WTC11 (cell line): ENCODE measurements around the gene CHTOP. TPM values are rescaled to one million over a fixed set of nuclear protein-coding genes. Genes with fewer than 3 reads are reported as not detected.
A peak's percentile ranks its signal among the peaks of the same experiment; 100 is the strongest.

Experiments
- ATAC-seq: fragments of 200-7000 bp; cut with Tn5 transposase; 2 replicates; pipeline ENCODE4 v1.10.0; 2021; ENCODE audit warnings: mild to moderate bottlenecking, moderate library complexity
- CTCF ChIA-PET: fragments of 300-600 bp; sonication (Branson Sonifier 250); formaldehyde crosslinking; loops from one replicate; lab custom pipeline; 2021; ENCODE audit warnings: antibody characterized with exemption; lab: Charles Lee
- POLR2A ChIA-PET: fragments of 350-600 bp; sonication (Branson Sonifier 250); formaldehyde crosslinking; loops from one replicate; lab custom pipeline; 2021; ENCODE audit warnings: antibody characterized with exemption; lab: Charles Lee
- DNase-seq: peaks from one replicate; pipeline ENCODE4 v3.0.0; 2021; ENCODE audit warnings: low spot score
- H3K27ac Mint-ChIP-seq: 2 replicates; pipeline ENCODE4 v1.8.0; 2021; ENCODE audit warnings: mixed read lengths
- H3K27me3 Mint-ChIP-seq: 2 replicates; pipeline ENCODE4 v1.8.0; 2021; ENCODE audit warnings: low read depth, mild to moderate bottlenecking, moderate library complexity, mixed read lengths
- H3K36me3 Mint-ChIP-seq: 2 replicates; pipeline ENCODE4 v1.8.0; 2021; ENCODE audit warnings: mixed read lengths
- H3K4me1 Mint-ChIP-seq: 2 replicates; pipeline ENCODE4 v1.8.0; 2022; ENCODE audit warnings: mixed read lengths
- H3K4me3 Mint-ChIP-seq: 2 replicates; pipeline ENCODE4 v1.8.0; 2021; ENCODE audit warnings: mild to moderate bottlenecking, moderate library complexity, mixed read lengths
- H3K9me3 Mint-ChIP-seq: 2 replicates; pipeline ENCODE4 v1.8.0; 2021; ENCODE audit warnings: mixed read lengths
- ATF2 ChIP-seq: sonication (generic); formaldehyde crosslinking; IDR thresholded peaks from 2 replicates; pipeline ENCODE4 v1.8.1; 2022; ENCODE audit warnings: low read depth, missing genetic modification reagents, borderline replicate concordance
- ATF6 ChIP-seq: sonication (generic); formaldehyde crosslinking; IDR thresholded peaks from 2 replicates; pipeline ENCODE4 v1.8.1; 2023; ENCODE audit warnings: mild to moderate bottlenecking, missing genetic modification reagents
- CTCF ChIP-seq: fragments of 200-600 bp; IDR thresholded peaks from 2 replicates; pipeline ENCODE4 v1.8.0; 2022; ENCODE audit warnings: antibody characterized with exemption
- FOXP1 ChIP-seq: sonication (generic); formaldehyde crosslinking; IDR thresholded peaks from 2 replicates; pipeline ENCODE4 v1.8.0; 2022; ENCODE audit warnings: missing genetic modification reagents, mild to moderate bottlenecking, moderate library complexity, borderline replicate concordance
- HMGXB4 ChIP-seq: sonication (generic); formaldehyde crosslinking; IDR thresholded peaks from 2 replicates; pipeline ENCODE4 v1.8.1; 2023; ENCODE audit warnings: mild to moderate bottlenecking, moderate library complexity, missing genetic modification reagents
- PREB ChIP-seq: sonication (generic); formaldehyde crosslinking; IDR thresholded peaks from 2 replicates; pipeline ENCODE4 v1.8.1; 2022; ENCODE audit warnings: mild to moderate bottlenecking, missing genetic modification reagents, moderate library complexity, borderline replicate concordance
- TEAD1 ChIP-seq: sonication (generic); formaldehyde crosslinking; IDR thresholded peaks from 2 replicates; pipeline ENCODE4 v1.8.0; 2022; ENCODE audit warnings: mild to moderate bottlenecking, missing genetic modification reagents
- ZBTB21 ChIP-seq: sonication (generic); formaldehyde crosslinking; IDR thresholded peaks from 2 replicates; pipeline ENCODE4 v1.8.1; 2023; ENCODE audit warnings: mild to moderate bottlenecking, missing genetic modification reagents, borderline replicate concordance
- ZNF138 ChIP-seq: sonication (generic); formaldehyde crosslinking; conservative IDR thresholded peaks from 2 replicates; pipeline ENCODE4 v1.8.1; 2022; ENCODE audit warnings: mild to moderate bottlenecking, moderate library complexity, missing genetic modification reagents
- ZNF423 ChIP-seq: fragments of 250-450 bp; sonication (Bioruptor Pico); IDR thresholded peaks from 2 replicates; pipeline ENCODE4 v2.1.2; 2022; ENCODE audit warnings: mild to moderate bottlenecking, moderate library complexity
- ZNF532 ChIP-seq: fragments of 250-450 bp; sonication (Bioruptor Pico); IDR thresholded peaks from 2 replicates; pipeline ENCODE4 v1.9.0; 2021; ENCODE audit warnings: mild to moderate bottlenecking, borderline replicate concordance
- total RNA-seq: library from RNA; stranded (reverse); gene quantifications from 3 replicates; pipeline ENCODE4 v1.2.3, GENCODE V29; 2021

Gene CHTOP
- total RNA-seq, 1 experiment from 2014 or later: 101 TPM

- TF ChIP-seq FOXP1 (CRISPR knock-in tag): no peak
- peak; percentile 82 for TF ChIP-seq CTCF
- TF ChIP-seq TEAD1 (CRISPR knock-in tag): 0 out of 2 replicates have a peak, but pooled peaks have one; percentile 27
- TF ChIP-seq HMGXB4 (CRISPR knock-in tag): 0 out of 2 replicates have a peak, but pooled peaks have one; percentile 52
- no peak for TF ChIP-seq ATF2 (CRISPR knock-in tag)
- TF ChIP-seq ZNF423 (CRISPR knock-in tag): no peak
- TF ChIP-seq ZNF532 (CRISPR knock-in tag): no peak
- TF ChIP-seq ATF6 (CRISPR knock-in tag): 0 out of 2 replicates have a peak, but pooled peaks have one; percentile 31
- TF ChIP-seq PREB: no peak
- TF ChIP-seq ZNF138: peak; percentile 57; the same call in 1 of the 2 replicates
- TF ChIP-seq ZBTB21 (CRISPR knock-in tag): 0 out of 2 replicates have a peak, but pooled peaks have one; percentile 54
- DNase-seq (peak; percentile 78), ATAC-seq (peak; percentile 63)
- ChIA-PET CTCF (interaction anchor here (0.5 to 4.7 kb wide), 36 partner anchors 9 to 309 kb away, joined by 3 to 52 read pairs (median 5); partner anchors contain the start of genes CHTOP, DENND4B, INTS3 and RAB13), POLR2A (interaction anchor here (0.6 to 1.5 kb wide), 4 partner anchors 20 to 312 kb away, joined by 3 to 4 read pairs (median 3); partner anchors contain the start of gene RPS27)
- H3K36me3 Mint-ChIP-seq: peaks cover 6% of the 10 kb centered on the region; the same call in 1 of the 2 replicates
- peaks cover 18% of the 10 kb centered on the region for H3K4me1 Mint-ChIP-seq
- peaks cover 24% of the 10 kb centered on the region for H3K27me3 Mint-ChIP-seq
- peak overlapping the region; percentile 87 for H3K4me3 Mint-ChIP-seq
- H3K27ac Mint-ChIP-seq: no peak overlapping the region
- H3K9me3 Mint-ChIP-seq: no peaks in the 10 kb centered on the region
These were observed 44.1 kb downstream of the CHTOP start for GRCh38 chr1:153677718-153678518.
